Astrocyte (in vitro differentiated cells and primary cell): ENCODE results near the gene VAV2.

Experiments
- EZH2 ChIP-seq: IDR thresholded peaks from 2 replicates; pipeline ENCODE4 v1.6.1; 2012; ENCODE audit warnings: mild to moderate bottlenecking, low read length, inconsistent platforms; ENCODE audit not compliant: insufficient read depth
- TF ChIP-seq, protein P1 (sequence below): IDR thresholded peaks from 2 replicates; pipeline ENCODE4 v1.5.1; 2011; ENCODE audit warnings: low read depth, mild to moderate bottlenecking, inconsistent platforms, low read length, moderate library complexity; ENCODE audit not compliant: insufficient read depth

DNA sequence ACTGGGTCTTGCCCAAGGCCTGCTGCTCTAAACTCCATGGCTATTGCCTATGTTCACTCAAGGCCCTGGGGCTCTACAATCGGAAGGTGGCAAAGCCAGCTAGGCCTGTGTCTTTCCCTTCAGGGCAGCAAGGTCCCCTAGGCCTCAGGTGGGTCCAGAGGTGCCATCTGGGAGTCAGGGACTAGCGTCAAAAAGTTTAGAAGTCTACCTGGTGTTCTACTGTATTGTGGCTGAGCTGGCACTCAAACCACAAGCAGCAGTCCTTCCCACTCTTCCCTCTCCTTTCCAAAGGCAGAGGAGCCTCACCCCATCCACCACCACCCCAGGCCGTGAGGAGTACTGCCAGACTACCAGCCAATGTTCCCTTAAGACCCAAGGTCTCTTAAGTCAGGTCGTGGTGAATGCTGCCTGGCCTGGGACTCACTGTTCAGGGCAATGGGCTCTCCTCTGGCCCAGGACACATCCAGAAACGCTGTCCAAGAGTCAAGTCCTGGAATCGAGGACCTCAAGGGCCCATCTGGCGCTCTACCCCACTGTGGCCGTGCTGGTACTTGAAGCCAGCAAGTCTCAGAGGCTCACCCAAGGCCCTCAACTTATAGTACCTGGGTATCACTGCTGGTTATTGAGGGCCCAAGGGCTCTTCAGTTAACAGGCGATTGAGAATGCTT, 241.0 kb downstream of the VAV2 start:
- TF ChIP-seq, protein P1, sequence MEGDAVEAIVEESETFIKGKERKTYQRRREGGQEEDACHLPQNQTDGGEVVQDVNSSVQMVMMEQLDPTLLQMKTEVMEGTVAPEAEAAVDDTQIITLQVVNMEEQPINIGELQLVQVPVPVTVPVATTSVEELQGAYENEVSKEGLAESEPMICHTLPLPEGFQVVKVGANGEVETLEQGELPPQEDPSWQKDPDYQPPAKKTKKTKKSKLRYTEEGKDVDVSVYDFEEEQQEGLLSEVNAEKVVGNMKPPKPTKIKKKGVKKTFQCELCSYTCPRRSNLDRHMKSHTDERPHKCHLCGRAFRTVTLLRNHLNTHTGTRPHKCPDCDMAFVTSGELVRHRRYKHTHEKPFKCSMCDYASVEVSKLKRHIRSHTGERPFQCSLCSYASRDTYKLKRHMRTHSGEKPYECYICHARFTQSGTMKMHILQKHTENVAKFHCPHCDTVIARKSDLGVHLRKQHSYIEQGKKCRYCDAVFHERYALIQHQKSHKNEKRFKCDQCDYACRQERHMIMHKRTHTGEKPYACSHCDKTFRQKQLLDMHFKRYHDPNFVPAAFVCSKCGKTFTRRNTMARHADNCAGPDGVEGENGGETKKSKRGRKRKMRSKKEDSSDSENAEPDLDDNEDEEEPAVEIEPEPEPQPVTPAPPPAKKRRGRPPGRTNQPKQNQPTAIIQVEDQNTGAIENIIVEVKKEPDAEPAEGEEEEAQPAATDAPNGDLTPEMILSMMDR: no peak
- TF ChIP-seq EZH2: no peak
